K562 (cell line): ENCODE results near the gene BRCA1. TPM values are rescaled to one million over a fixed set of nuclear protein-coding genes. Genes with fewer than 3 reads are reported as not detected.

Experiments
- ARNT ChIP-seq, 2 experiments: fragments of 450-650 bp; IDR thresholded peaks; 2 replicates each; pipeline ENCODE4 v1.6.1; 2016; ENCODE audit warnings: mild to moderate bottlenecking in 1 of 2
- BRF1 ChIP-seq: IDR thresholded peaks from 3 replicates; pipeline ENCODE4 v1.6.1; 2011; ENCODE audit warnings: borderline replicate concordance, mild to moderate bottlenecking; ENCODE audit not compliant: insufficient read length; ENCODE audit errors: extremely low read depth
- FOS ChIP-seq: IDR thresholded peaks from 3 replicates; pipeline ENCODE4 v1.6.1; 2011; ENCODE audit not compliant: insufficient read length; ENCODE audit errors: extremely low read depth
- HDAC6 ChIP-seq: IDR thresholded peaks from 2 replicates; pipeline ENCODE4 v1.6.1; 2012; ENCODE audit warnings: low read depth, mild to moderate bottlenecking, control low read depth, inconsistent platforms, low read length, moderate library complexity
- HEY1 ChIP-seq: fragments of 250-450 bp; sonication (Bioruptor Pico); IDR thresholded peaks from 2 replicates; pipeline ENCODE4 v1.5.0; 2020; ENCODE audit warnings: mild to moderate bottlenecking, moderate library complexity, borderline replicate concordance
- KLF10 ChIP-seq: fragments of 250-450 bp; sonication (Bioruptor Pico); IDR thresholded peaks from 2 replicates; pipeline ENCODE4 v1.6.1; 2021; ENCODE audit warnings: matching md5 sums
- LARP7 ChIP-seq: fragments of 450-650 bp; IDR thresholded peaks from 2 replicates; pipeline ENCODE4 v1.6.1; 2016
- SIN3A ChIP-seq, 2 experiments: fragments of 150-350 bp in 1 of 2; IDR thresholded peaks; 2 replicates each; pipeline ENCODE4 v1.6.1; 2011 to 2016; ENCODE audit warnings: borderline replicate concordance in 2 of 2, low read depth in 2 of 2, low read length in 2 of 2, mild to moderate bottlenecking in 2 of 2, moderate library complexity in 2 of 2; ENCODE audit not compliant: control insufficient read depth in 1 of 2
- SMAD4 ChIP-seq: fragments of 250-450 bp; sonication (Bioruptor Pico); conservative IDR thresholded peaks from 2 replicates; pipeline ENCODE4 v1.8.0; 2021; ENCODE audit warnings: inconsistent platforms, mild to moderate bottlenecking, moderate library complexity
- STAG1 ChIP-seq: sonication (generic); formaldehyde crosslinking; IDR thresholded peaks from 2 replicates; pipeline ENCODE4 v1.5.0; 2020; ENCODE audit warnings: missing genetic modification reagents, borderline replicate concordance
- TEAD4 ChIP-seq, 2 experiments: sonication (generic) in 1 of 2; formaldehyde crosslinking in 1 of 2; IDR thresholded peaks; 2 replicates each; pipeline versions ENCODE4 v1.6.1 to v1.8.0; 2012 to 2022; ENCODE audit warnings: borderline replicate concordance in 1 of 2, inconsistent platforms in 1 of 2, low read length in 1 of 2, mild to moderate bottlenecking in 1 of 2, missing genetic modification reagents in 1 of 2
- XRCC5 ChIP-seq: fragments of 200-400 bp; formaldehyde crosslinking; IDR thresholded peaks from 2 replicates; pipeline ENCODE4 v1.6.1; 2017; ENCODE audit warnings: low read depth, mild to moderate bottlenecking, low read length
- ZC3H4 ChIP-seq: sonication (generic); formaldehyde crosslinking; IDR thresholded peaks from 2 replicates; pipeline ENCODE4 v1.9.0; 2021; ENCODE audit warnings: missing genetic modification reagents, borderline replicate concordance
- ZNF79 ChIP-seq: fragments of 250-450 bp; sonication (Bioruptor Pico); IDR thresholded peaks from 2 replicates; pipeline ENCODE4 v1.4.0; 2020; ENCODE audit warnings: low read depth, mild to moderate bottlenecking, moderate library complexity
- polyA plus RNA-seq, 8 experiments: library from polyadenylated mRNA; depleted of rRNA in 4 of 8; stranded (reverse) in 5 of 8; unstranded in 3 of 8; fragments of >200 nt; fragmentation: Nextera tagmentation in 2 of 8; fragmentation: Illumina TruSeq in 1 of 8; extraction: Ambion mirVana in 2 of 8; extraction: Trizol in 1 of 8; gene quantifications; 2 replicates each; pipeline versions ENCODE4 v1.2.1 to v1.2.3, GENCODE V29; 2011 to 2014; ENCODE audit warnings: inconsistent platforms in 1 of 8, missing spikeins in 1 of 8
- total RNA-seq, 7 experiments: library from RNA; depleted of rRNA in 6 of 7; stranded (reverse); fragments of >200 nt in 6 of 7; fragmentation: Illumina TruSeq in 2 of 7; extraction: Trizol in 2 of 7; gene quantifications; 2 replicates each; pipeline versions ENCODE4 v1.2.1 to v1.2.3, GENCODE V29; 2011 to 2021; ENCODE audit warnings: low replicate concordance in 1 of 7
- TF ChIP-seq, protein P1 (sequence below): sonication (generic); formaldehyde crosslinking; IDR thresholded peaks from 2 replicates; pipeline ENCODE4 v1.8.0; 2023; ENCODE audit warnings: mild to moderate bottlenecking, missing genetic modification reagents
- TF ChIP-seq, protein P2 (sequence below), 2 experiments: IDR thresholded peaks; 2 replicates each; pipeline ENCODE4 v1.6.1; 2011; ENCODE audit warnings: borderline replicate concordance in 1 of 2, control low read depth in 1 of 2, low read depth in 1 of 2, low read length in 1 of 2, mild to moderate bottlenecking in 1 of 2, mixed read lengths in 1 of 2, moderate library complexity in 1 of 2; ENCODE audit not compliant: insufficient read depth in 1 of 2, insufficient read length in 1 of 2, poor library complexity in 1 of 2, severe bottlenecking in 1 of 2; ENCODE audit errors: extremely low read depth in 1 of 2
- TF ChIP-seq, protein P3 (sequence below): fragments of 200-800 bp; sonication (Bioruptor generic); IDR thresholded peaks from 2 replicates; pipeline ENCODE4 v1.6.1; 2016; ENCODE audit warnings: missing genetic modification characterization, missing compliant biosample characterization

BRCA1 gene
- total and polyA plus RNA-seq, 9 of the 15 experiments (the other 6 are each of a cell fraction or from before 2014, with no cell fraction given), result 25.9 to 95.3 (median 62.3) TPM

- TF ChIP-seq, protein P1, sequence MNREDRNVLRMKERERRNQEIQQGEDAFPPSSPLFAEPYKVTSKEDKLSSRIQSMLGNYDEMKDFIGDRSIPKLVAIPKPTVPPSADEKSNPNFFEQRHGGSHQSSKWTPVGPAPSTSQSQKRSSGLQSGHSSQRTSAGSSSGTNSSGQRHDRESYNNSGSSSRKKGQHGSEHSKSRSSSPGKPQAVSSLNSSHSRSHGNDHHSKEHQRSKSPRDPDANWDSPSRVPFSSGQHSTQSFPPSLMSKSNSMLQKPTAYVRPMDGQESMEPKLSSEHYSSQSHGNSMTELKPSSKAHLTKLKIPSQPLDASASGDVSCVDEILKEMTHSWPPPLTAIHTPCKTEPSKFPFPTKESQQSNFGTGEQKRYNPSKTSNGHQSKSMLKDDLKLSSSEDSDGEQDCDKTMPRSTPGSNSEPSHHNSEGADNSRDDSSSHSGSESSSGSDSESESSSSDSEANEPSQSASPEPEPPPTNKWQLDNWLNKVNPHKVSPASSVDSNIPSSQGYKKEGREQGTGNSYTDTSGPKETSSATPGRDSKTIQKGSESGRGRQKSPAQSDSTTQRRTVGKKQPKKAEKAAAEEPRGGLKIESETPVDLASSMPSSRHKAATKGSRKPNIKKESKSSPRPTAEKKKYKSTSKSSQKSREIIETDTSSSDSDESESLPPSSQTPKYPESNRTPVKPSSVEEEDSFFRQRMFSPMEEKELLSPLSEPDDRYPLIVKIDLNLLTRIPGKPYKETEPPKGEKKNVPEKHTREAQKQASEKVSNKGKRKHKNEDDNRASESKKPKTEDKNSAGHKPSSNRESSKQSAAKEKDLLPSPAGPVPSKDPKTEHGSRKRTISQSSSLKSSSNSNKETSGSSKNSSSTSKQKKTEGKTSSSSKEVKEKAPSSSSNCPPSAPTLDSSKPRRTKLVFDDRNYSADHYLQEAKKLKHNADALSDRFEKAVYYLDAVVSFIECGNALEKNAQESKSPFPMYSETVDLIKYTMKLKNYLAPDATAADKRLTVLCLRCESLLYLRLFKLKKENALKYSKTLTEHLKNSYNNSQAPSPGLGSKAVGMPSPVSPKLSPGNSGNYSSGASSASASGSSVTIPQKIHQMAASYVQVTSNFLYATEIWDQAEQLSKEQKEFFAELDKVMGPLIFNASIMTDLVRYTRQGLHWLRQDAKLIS, result peak; percentile 69; the same call in 1 of the 2 replicates
- TF ChIP-seq BRF1 (no peak), HDAC6 (no peak), SMAD4 (CRISPR knock-in tag) (no peak), LARP7 (no peak), KLF10 (CRISPR knock-in tag) (no peak), ARNT (IDR thresholded peaks at IDR 0.05) (no peak; a peak in 2 of 4 replicates), ZNF79 (CRISPR knock-in tag) (no peak), ZC3H4 (CRISPR knock-in tag) (no peak), STAG1 (no peak), SIN3A (IDR thresholded peaks at IDR 0.05; ENCODE audit: borderline replicate concordance in 2 of 2, control insufficient read depth in 1 of 2, low read depth in 2 of 2, low read length in 2 of 2) (peak; percentile 0 to 97; a peak in 1 of 4 replicates), TEAD4 (IDR thresholded peaks at IDR 0.05; ENCODE audit: low read length) (no peak), TEAD4 (CRISPR knock-in tag; IDR thresholded peaks at IDR 0.05; ENCODE audit: borderline replicate concordance) (no peak), HEY1 (CRISPR knock-in tag) (no peak), XRCC5 (no peak), FOS (peak; percentile 64)
- TF ChIP-seq, protein P2, sequence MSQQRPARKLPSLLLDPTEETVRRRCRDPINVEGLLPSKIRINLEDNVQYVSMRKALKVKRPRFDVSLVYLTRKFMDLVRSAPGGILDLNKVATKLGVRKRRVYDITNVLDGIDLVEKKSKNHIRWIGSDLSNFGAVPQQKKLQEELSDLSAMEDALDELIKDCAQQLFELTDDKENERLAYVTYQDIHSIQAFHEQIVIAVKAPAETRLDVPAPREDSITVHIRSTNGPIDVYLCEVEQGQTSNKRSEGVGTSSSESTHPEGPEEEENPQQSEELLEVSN (IDR thresholded peaks at IDR 0.05; ENCODE audit: borderline replicate concordance in 1 of 2, extremely low read depth in 1 of 2, insufficient read depth in 1 of 2, insufficient read length in 1 of 2, low read depth in 1 of 2, low read length in 1 of 2, poor library complexity in 1 of 2, severe bottlenecking in 1 of 2), result no peak
- TF ChIP-seq, protein P3, sequence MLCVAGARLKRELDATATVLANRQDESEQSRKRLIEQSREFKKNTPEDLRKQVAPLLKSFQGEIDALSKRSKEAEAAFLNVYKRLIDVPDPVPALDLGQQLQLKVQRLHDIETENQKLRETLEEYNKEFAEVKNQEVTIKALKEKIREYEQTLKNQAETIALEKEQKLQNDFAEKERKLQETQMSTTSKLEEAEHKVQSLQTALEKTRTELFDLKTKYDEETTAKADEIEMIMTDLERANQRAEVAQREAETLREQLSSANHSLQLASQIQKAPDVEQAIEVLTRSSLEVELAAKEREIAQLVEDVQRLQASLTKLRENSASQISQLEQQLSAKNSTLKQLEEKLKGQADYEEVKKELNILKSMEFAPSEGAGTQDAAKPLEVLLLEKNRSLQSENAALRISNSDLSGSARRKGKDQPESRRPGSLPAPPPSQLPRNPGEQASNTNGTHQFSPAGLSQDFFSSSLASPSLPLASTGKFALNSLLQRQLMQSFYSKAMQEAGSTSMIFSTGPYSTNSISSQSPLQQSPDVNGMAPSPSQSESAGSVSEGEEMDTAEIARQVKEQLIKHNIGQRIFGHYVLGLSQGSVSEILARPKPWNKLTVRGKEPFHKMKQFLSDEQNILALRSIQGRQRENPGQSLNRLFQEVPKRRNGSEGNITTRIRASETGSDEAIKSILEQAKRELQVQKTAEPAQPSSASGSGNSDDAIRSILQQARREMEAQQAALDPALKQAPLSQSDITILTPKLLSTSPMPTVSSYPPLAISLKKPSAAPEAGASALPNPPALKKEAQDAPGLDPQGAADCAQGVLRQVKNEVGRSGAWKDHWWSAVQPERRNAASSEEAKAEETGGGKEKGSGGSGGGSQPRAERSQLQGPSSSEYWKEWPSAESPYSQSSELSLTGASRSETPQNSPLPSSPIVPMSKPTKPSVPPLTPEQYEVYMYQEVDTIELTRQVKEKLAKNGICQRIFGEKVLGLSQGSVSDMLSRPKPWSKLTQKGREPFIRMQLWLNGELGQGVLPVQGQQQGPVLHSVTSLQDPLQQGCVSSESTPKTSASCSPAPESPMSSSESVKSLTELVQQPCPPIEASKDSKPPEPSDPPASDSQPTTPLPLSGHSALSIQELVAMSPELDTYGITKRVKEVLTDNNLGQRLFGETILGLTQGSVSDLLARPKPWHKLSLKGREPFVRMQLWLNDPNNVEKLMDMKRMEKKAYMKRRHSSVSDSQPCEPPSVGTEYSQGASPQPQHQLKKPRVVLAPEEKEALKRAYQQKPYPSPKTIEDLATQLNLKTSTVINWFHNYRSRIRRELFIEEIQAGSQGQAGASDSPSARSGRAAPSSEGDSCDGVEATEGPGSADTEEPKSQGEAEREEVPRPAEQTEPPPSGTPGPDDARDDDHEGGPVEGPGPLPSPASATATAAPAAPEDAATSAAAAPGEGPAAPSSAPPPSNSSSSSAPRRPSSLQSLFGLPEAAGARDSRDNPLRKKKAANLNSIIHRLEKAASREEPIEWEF (CRISPR knock-in tag), result no peak
Observed at GRCh38 chr17:43170140-43170765, 45.1 kb upstream of the BRCA1 start (continued).
